HCT116 (cell line): ENCODE data around the gene ANO4. TPM values are rescaled to one million over a fixed set of nuclear protein-coding genes. Genes with fewer than 3 reads are reported as not detected.

ENCODE experiments used
- ATAC-seq: fragments of 200-7000 bp; cut with Tn5 transposase; 2 replicates; pipeline ENCODE4 v1.9.1; 2020; ENCODE audit warnings: mild to moderate bottlenecking, moderate library complexity
- BruUV-seq: library from RNA; stranded (reverse); fragments of 400-500 nt; replicated peaks from 2 replicates; lab custom pipeline; 2021; lab: Mats Ljungman, UMichigan
- CTCF ChIA-PET: fragments of 300-600 bp; sonication (Branson Sonifier 250); formaldehyde crosslinking; loops from one replicate; lab custom pipeline; 2021; ENCODE audit warnings: antibody characterized with exemption; lab: Charles Lee
- POLR2A ChIA-PET: fragments of 300-600, 350-600 bp; sonication (Branson Sonifier 250); formaldehyde crosslinking; loops from one replicate; lab custom pipeline; 2021; ENCODE audit warnings: antibody characterized with exemption; lab: Charles Lee
- RAD21 ChIA-PET, 2 experiments: fragments of 300-600 bp; sonication (Branson Sonifier 250); formaldehyde crosslinking; loops; one replicate each; lab custom pipeline; 2023; ENCODE audit warnings: low total read pairs in 2 of 2; ENCODE audit not compliant: uncharacterized antibody in 2 of 2, unreplicated experiment in 2 of 2, low non-redundant PET in 1 of 2; lab: Charles Lee
- DNase-seq: peaks from one replicate; pipeline ENCODE4 v3.0.0-alpha.2; 2010; ENCODE audit warnings: low read depth, low spot score
- H2AFZ ChIP-seq: fragments of 200-600 bp; shearing (Covaris generic), sonication (generic); 2 replicates; pipeline ENCODE4 v1.6.1; 2017; ENCODE audit warnings: low read depth, mixed run types, mixed read lengths, antibody characterized with exemption, low read length; ENCODE audit not compliant: poor library complexity, severe bottlenecking
- H3K27ac ChIP-seq: 2 replicates; pipeline ENCODE4 v1.5.1; 2012; ENCODE audit warnings: low read depth, low read length
- H3K27me3 ChIP-seq: fragments of 200-600 bp; sonication (generic); 2 replicates; pipeline ENCODE4 v1.6.1; 2016; ENCODE audit warnings: mixed run types, low read length, mixed read lengths; ENCODE audit not compliant: insufficient read depth
- H3K36me3 ChIP-seq, 2 experiments: fragments of 200-500 bp in 1 of 2; fragments of 200-600 bp in 1 of 2; sonication (Bioruptor generic) in 1 of 2; sonication (generic) in 1 of 2; 2 replicates each; pipeline versions ENCODE4 v1.5.1 to v1.6.1; 2014 to 2016; ENCODE audit warnings: low read length in 2 of 2, inconsistent platforms in 1 of 2, mixed read lengths in 1 of 2, mixed run types in 1 of 2; ENCODE audit not compliant: insufficient read depth in 2 of 2, control insufficient read depth in 1 of 2
- H3K4me1 ChIP-seq, 2 experiments: fragments of 200-600 bp in 1 of 2; sonication (generic) in 1 of 2; 2 replicates each; pipeline versions ENCODE4 v1.5.1 to v1.6.1; 2012 to 2017; ENCODE audit warnings: low read length in 2 of 2, inconsistent platforms in 1 of 2, mild to moderate bottlenecking in 1 of 2, mixed read lengths in 1 of 2, mixed run types in 1 of 2, moderate library complexity in 1 of 2; ENCODE audit not compliant: insufficient read depth in 2 of 2, control insufficient read depth in 1 of 2
- H3K4me2 ChIP-seq: fragments of 200-600 bp; sonication (generic); 2 replicates; pipeline ENCODE4 v1.6.1; 2017; ENCODE audit warnings: mixed run types, low read length, mixed read lengths
- H3K4me3 ChIP-seq, 2 experiments: fragments of 200-600 bp in 1 of 2; sonication (generic) in 1 of 2; replicated peaks in 1 of 2; 2 replicates each; pipeline ENCODE4 v1.5.1; 2011 to 2016; ENCODE audit warnings: low read length in 2 of 2, control low read depth in 1 of 2, low read depth in 1 of 2, mild to moderate bottlenecking in 1 of 2, mixed read lengths in 1 of 2, mixed run types in 1 of 2
- H3K79me2 ChIP-seq: fragments of 200-600 bp; sonication (generic); 2 replicates; pipeline ENCODE4 v1.6.1; 2017; ENCODE audit warnings: mild to moderate bottlenecking, mixed run types, low read length, moderate library complexity, mixed read lengths; ENCODE audit not compliant: insufficient read depth
- H3K9ac ChIP-seq: fragments of 200-600 bp; sonication (generic); 2 replicates; pipeline ENCODE4 v1.6.1; 2016; ENCODE audit warnings: low read length, mixed read lengths
- H3K9me2 ChIP-seq: fragments of 200-600 bp; sonication (generic), shearing (Covaris generic); 2 replicates; pipeline ENCODE4 v1.6.1; 2017; ENCODE audit warnings: mixed run types, mild to moderate bottlenecking, moderate library complexity; ENCODE audit not compliant: insufficient read depth
- H3K9me3 ChIP-seq, 2 experiments: fragments of 200-500 bp in 1 of 2; fragments of 200-600 bp in 1 of 2; sonication (Bioruptor generic) in 1 of 2; sonication (generic) in 1 of 2; 2 replicates each; pipeline ENCODE4 v1.6.1; 2014 to 2017; ENCODE audit warnings: low read length in 2 of 2, mixed read lengths in 2 of 2, inconsistent platforms in 1 of 2, low read depth in 1 of 2, mild to moderate bottlenecking in 1 of 2, mixed run types in 1 of 2, moderate library complexity in 1 of 2; ENCODE audit not compliant: control insufficient read depth in 1 of 2, insufficient read depth in 1 of 2
- H4K20me1 ChIP-seq: fragments of 200-600 bp; sonication (generic), shearing (Covaris generic); 2 replicates; pipeline ENCODE4 v1.6.1; 2017; ENCODE audit warnings: mixed run types, mild to moderate bottlenecking, moderate library complexity; ENCODE audit not compliant: insufficient read depth
- CEBPB ChIP-seq: IDR thresholded peaks from 2 replicates; pipeline ENCODE4 v1.6.1; 2012; ENCODE audit warnings: low read depth
- EZH2phosphoT487 ChIP-seq: fragments of 200-600 bp; IDR thresholded peaks from 2 replicates; pipeline ENCODE4 v1.6.1; 2018; ENCODE audit warnings: antibody characterized with exemption, borderline replicate concordance
- FOSL1 ChIP-seq: IDR thresholded peaks from 2 replicates; pipeline ENCODE4 v1.6.1; 2012; ENCODE audit warnings: low read depth
- JUND ChIP-seq: IDR thresholded peaks from 2 replicates; pipeline ENCODE4 v1.6.1; 2012
- POLR2AphosphoS5 ChIP-seq: IDR thresholded peaks from 2 replicates; pipeline ENCODE4 v1.6.1; 2011; ENCODE audit warnings: mild to moderate bottlenecking, low read depth, low read length, moderate library complexity
- SIN3A ChIP-seq: IDR thresholded peaks from 2 replicates; pipeline ENCODE4 v1.6.1; 2012; ENCODE audit warnings: low read depth
- SP1 ChIP-seq: IDR thresholded peaks from 2 replicates; pipeline ENCODE4 v1.6.1; 2012; ENCODE audit warnings: low read depth
- ZFX ChIP-seq: fragments of 450-650 bp; IDR thresholded peaks from 2 replicates; pipeline ENCODE4 v1.6.1; 2017
- intact Hi-C: fragments of 100-400 bp; cut with micrococcal nuclease; formaldehyde crosslinking; loops from 2 replicates; pipeline ENCODE4 v1.10.0; 2022
- total RNA-seq: library from RNA; stranded (reverse); gene quantifications from one replicate; pipeline ENCODE4 v1.2.1, GENCODE V29; 2021; ENCODE audit not compliant: unreplicated experiment
- TF ChIP-seq, protein P1 (sequence below): IDR thresholded peaks from 2 replicates; pipeline ENCODE4 v1.6.1; 2012
- TF ChIP-seq, protein P2 (sequence below), 3 experiments: fragments of 200-600 bp in 1 of 3; sonication (generic) in 1 of 3; IDR thresholded peaks in 2 of 3; conservative IDR thresholded peaks in 1 of 3; 2 replicates each; pipeline ENCODE4 v1.5.1; 2012 to 2017; ENCODE audit warnings: low read depth in 2 of 3, low read length in 2 of 3, antibody characterized with exemption in 1 of 3, borderline replicate concordance in 1 of 3, control low read depth in 1 of 3, mild to moderate bottlenecking in 1 of 3, mixed read lengths in 1 of 3, mixed run types in 1 of 3, moderate library complexity in 1 of 3; ENCODE audit not compliant: insufficient read depth in 1 of 3
- TF ChIP-seq, protein P3 (sequence below): IDR thresholded peaks from 2 replicates; pipeline ENCODE4 v1.6.1; 2012; ENCODE audit warnings: low read depth

ANO4 gene
- total RNA-seq, 1 experiment from 2014 or later = 1.7 TPM

DNA sequence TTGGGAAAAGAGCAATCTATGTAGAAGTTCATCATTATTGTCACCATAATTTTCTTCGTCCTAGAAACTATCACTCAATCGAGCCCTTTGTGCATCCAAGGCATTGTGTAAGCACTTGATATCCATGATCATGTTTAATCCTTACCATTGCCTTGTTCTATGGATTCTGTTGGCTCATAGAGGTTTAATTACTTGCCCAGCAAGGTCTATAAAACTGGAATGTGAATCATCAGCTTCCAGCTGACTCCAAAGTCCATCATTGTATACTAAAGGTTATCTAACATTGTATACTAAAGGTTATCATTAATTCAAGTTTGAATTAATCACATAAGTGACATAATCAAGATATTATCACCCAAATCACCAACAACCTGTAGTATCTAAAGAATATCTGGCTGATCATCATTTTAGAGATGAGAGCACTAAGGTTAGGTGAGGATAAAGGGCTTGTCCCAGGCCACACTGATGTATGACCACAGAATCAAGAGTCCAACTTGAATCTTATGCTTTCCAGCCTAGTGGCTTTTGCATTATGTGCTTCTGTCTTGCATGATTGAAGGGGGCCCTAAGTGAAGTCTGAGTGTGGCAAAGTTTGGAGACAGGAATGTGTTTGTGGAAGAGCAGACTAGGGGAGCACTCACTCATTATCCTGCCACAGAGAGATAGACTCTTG lies 188.1 kb downstream of the ANO4 start:
- Histone ChIP-seq H3K4me3 (no peak overlapping the region), H3K36me3 (no peaks in the 10 kb centered on the region), H3K27me3 (no peaks in the 10 kb centered on the region), H4K20me1 (no peaks in the 10 kb centered on the region), H3K4me2 (no peak overlapping the region), H3K79me2 (no peaks in the 10 kb centered on the region), H3K9me2 (no peaks in the 10 kb centered on the region), H3K4me1 (peaks cover 3 to 4% of the 10 kb centered on the region in 2 experiments; a peak in 3 of 4 replicates), H3K27ac (no peak overlapping the region), H3K9ac (no peak overlapping the region), H2AFZ (no peak overlapping the region), H3K9me3 (no peaks in the 10 kb centered on the region)
- ATAC-seq = no peak
- no TSS peak for BruUV-seq
- ChIA-PET CTCF (no interaction called here), POLR2A (no interaction called here), RAD21 (no interaction called here)
- TF ChIP-seq POLR2AphosphoS5 (no peak), FOSL1 (no peak), SIN3A (no peak)
- TF ChIP-seq, protein P1, sequence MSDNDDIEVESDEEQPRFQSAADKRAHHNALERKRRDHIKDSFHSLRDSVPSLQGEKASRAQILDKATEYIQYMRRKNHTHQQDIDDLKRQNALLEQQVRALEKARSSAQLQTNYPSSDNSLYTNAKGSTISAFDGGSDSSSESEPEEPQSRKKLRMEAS = no peak
- TF ChIP-seq, protein P2, sequence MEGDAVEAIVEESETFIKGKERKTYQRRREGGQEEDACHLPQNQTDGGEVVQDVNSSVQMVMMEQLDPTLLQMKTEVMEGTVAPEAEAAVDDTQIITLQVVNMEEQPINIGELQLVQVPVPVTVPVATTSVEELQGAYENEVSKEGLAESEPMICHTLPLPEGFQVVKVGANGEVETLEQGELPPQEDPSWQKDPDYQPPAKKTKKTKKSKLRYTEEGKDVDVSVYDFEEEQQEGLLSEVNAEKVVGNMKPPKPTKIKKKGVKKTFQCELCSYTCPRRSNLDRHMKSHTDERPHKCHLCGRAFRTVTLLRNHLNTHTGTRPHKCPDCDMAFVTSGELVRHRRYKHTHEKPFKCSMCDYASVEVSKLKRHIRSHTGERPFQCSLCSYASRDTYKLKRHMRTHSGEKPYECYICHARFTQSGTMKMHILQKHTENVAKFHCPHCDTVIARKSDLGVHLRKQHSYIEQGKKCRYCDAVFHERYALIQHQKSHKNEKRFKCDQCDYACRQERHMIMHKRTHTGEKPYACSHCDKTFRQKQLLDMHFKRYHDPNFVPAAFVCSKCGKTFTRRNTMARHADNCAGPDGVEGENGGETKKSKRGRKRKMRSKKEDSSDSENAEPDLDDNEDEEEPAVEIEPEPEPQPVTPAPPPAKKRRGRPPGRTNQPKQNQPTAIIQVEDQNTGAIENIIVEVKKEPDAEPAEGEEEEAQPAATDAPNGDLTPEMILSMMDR (IDR thresholded peaks at IDR 0.05 in 2 of 3, conservative IDR thresholded peaks at IDR 0.05 in 1 of 3; ENCODE audit: borderline replicate concordance in 1 of 3, insufficient read depth in 1 of 3, low read depth in 2 of 3, low read length in 2 of 3) = no peak
- intact Hi-C loops = no loop called here
- DNase-seq = no peak

DNA sequence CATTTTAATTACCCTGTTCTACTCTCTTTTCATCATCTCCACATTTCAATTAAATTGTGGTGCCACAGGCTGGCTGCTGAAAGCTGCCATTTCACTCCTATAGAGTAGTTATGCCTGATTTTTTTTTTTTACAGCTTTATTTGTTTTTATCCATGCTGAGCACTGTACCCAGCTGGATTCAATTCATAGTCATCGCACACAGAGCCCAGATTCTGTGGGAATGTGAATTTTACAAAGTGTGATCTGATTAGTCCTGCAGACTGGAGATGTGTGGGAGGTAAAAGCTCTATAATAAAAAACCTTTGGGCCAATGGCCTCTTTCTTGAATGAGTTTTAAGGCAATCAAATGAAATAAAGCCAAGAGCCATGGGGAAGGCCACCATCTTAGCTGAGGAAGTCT lies 190.2 kb downstream of the ANO4 start:
- Histone ChIP-seq H3K27ac (no peak overlapping the region), H3K9me2 (no peaks in the 10 kb centered on the region), H4K20me1 (no peaks in the 10 kb centered on the region), H3K4me2 (no peak overlapping the region), H3K27me3 (no peaks in the 10 kb centered on the region), H3K4me3 (no peak overlapping the region), H3K36me3 (no peaks in the 10 kb centered on the region), H3K9ac (no peak overlapping the region), H3K4me1 (peaks cover 9 to 12% of the 10 kb centered on the region in 2 experiments; a peak in 3 of 4 replicates), H2AFZ (no peak overlapping the region), H3K9me3 (no peaks in the 10 kb centered on the region), H3K79me2 (no peaks in the 10 kb centered on the region)
- ATAC-seq (no peak), DNase-seq (no peak)
- RAD21 ChIA-PET = no interaction called here
- POLR2A ChIA-PET = no interaction called here
- intact Hi-C loops = loop anchor here (5.0 kb wide), 1 partner anchor 157 kb away; no protein-coding TSS in a partner anchor
- BruUV-seq = no TSS peak
- CTCF ChIA-PET = no interaction called here
- TF ChIP-seq, protein P3, sequence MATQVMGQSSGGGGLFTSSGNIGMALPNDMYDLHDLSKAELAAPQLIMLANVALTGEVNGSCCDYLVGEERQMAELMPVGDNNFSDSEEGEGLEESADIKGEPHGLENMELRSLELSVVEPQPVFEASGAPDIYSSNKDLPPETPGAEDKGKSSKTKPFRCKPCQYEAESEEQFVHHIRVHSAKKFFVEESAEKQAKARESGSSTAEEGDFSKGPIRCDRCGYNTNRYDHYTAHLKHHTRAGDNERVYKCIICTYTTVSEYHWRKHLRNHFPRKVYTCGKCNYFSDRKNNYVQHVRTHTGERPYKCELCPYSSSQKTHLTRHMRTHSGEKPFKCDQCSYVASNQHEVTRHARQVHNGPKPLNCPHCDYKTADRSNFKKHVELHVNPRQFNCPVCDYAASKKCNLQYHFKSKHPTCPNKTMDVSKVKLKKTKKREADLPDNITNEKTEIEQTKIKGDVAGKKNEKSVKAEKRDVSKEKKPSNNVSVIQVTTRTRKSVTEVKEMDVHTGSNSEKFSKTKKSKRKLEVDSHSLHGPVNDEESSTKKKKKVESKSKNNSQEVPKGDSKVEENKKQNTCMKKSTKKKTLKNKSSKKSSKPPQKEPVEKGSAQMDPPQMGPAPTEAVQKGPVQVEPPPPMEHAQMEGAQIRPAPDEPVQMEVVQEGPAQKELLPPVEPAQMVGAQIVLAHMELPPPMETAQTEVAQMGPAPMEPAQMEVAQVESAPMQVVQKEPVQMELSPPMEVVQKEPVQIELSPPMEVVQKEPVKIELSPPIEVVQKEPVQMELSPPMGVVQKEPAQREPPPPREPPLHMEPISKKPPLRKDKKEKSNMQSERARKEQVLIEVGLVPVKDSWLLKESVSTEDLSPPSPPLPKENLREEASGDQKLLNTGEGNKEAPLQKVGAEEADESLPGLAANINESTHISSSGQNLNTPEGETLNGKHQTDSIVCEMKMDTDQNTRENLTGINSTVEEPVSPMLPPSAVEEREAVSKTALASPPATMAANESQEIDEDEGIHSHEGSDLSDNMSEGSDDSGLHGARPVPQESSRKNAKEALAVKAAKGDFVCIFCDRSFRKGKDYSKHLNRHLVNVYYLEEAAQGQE = no peak
- TF ChIP-seq ZFX (no peak), EZH2phosphoT487 (no peak), JUND (no peak), CEBPB (no peak), SP1 (no peak)
- TF ChIP-seq, protein P2 (IDR thresholded peaks at IDR 0.05 in 2 of 3, conservative IDR thresholded peaks at IDR 0.05 in 1 of 3; ENCODE audit: borderline replicate concordance in 1 of 3, insufficient read depth in 1 of 3, low read depth in 2 of 3, low read length in 2 of 3) = no peak
- TF ChIP-seq, protein P1 = no peak
